Neural crest cell (in vitro differentiated cells): ENCODE data around the gene MYBL2. TPM values are rescaled to one million over a fixed set of nuclear protein-coding genes. Genes with fewer than 3 reads are reported as not detected.

ENCODE experiments used
- DNase-seq: peaks from one replicate; pipeline ENCODE4 v3.0.0; 2021; ENCODE audit warnings: low read depth, mixed read lengths, low spot score
- H3K27ac Mint-ChIP-seq: one replicate; pipeline ENCODE4 v1.8.0; 2021; ENCODE audit warnings: mild to moderate bottlenecking, mixed read lengths; ENCODE audit not compliant: unreplicated experiment
- H3K27me3 Mint-ChIP-seq: 2 replicates; pipeline ENCODE4 v1.8.0; 2021; ENCODE audit warnings: low read depth, mild to moderate bottlenecking, mixed read lengths
- H3K36me3 Mint-ChIP-seq: 2 replicates; pipeline ENCODE4 v1.8.0; 2021; ENCODE audit warnings: low read depth, mild to moderate bottlenecking, mixed read lengths
- H3K4me1 Mint-ChIP-seq: 2 replicates; pipeline ENCODE4 v1.8.0; 2021; ENCODE audit warnings: mixed read lengths
- H3K4me3 Mint-ChIP-seq: one replicate; pipeline ENCODE4 v1.8.0; 2021; ENCODE audit warnings: mild to moderate bottlenecking, mixed read lengths
- H3K9me3 Mint-ChIP-seq: 2 replicates; pipeline ENCODE4 v1.8.0; 2021; ENCODE audit warnings: mixed read lengths
- total RNA-seq: library from RNA; stranded (reverse); gene quantifications from 2 replicates; pipeline ENCODE4 v1.2.1, GENCODE V29; 2021
- TF ChIP-seq, protein P1 (sequence below): fragments of 200-600 bp; sonication (generic); conservative IDR thresholded peaks from 2 replicates; pipeline ENCODE4 v1.5.0; 2021; ENCODE audit warnings: antibody characterized with exemption, mild to moderate bottlenecking

Gene MYBL2
- total RNA-seq, 1 donor from 2014 or later, result 124 TPM

DNA sequence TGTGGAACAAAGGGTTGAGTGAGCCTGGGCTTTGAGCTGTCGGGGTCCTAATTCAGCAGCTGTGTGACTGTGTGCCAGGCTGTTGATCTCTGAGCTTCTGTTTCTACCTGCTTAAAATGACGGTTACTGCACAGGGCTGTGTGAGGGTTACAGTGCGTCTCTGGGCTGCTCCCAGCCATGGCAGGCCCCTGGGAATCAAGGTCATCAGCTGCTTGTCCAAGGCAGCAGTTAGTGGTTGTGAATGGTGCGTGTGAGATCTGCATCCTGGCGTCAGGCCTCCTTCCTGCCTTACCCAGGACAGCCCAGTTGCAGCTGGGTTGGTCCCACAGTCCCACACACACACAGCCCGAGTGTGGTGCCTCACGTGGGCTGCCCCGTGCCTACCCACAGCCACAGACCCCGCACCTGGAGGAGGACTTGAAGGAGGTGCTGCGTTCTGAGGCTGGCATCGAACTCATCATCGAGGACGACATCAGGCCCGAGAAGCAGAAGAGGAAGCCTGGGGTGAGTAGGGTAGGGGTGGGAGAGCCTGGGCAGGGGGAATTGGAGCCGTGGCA, 44.3 kb downstream of the MYBL2 start:
- Mint-ChIP-seq H3K4me3 (no peak overlapping the region), H3K9me3 (no peaks in the 10 kb centered on the region), H3K27ac (no peak overlapping the region), H3K4me1 (no peaks in the 10 kb centered on the region), H3K36me3 (peaks cover 4% of the 10 kb centered on the region), H3K27me3 (no peaks in the 10 kb centered on the region)
- TF ChIP-seq, protein P1, sequence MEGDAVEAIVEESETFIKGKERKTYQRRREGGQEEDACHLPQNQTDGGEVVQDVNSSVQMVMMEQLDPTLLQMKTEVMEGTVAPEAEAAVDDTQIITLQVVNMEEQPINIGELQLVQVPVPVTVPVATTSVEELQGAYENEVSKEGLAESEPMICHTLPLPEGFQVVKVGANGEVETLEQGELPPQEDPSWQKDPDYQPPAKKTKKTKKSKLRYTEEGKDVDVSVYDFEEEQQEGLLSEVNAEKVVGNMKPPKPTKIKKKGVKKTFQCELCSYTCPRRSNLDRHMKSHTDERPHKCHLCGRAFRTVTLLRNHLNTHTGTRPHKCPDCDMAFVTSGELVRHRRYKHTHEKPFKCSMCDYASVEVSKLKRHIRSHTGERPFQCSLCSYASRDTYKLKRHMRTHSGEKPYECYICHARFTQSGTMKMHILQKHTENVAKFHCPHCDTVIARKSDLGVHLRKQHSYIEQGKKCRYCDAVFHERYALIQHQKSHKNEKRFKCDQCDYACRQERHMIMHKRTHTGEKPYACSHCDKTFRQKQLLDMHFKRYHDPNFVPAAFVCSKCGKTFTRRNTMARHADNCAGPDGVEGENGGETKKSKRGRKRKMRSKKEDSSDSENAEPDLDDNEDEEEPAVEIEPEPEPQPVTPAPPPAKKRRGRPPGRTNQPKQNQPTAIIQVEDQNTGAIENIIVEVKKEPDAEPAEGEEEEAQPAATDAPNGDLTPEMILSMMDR, result no peak
- no peak for DNase-seq

GRCh38 chr20:43715044-43715443, 48.1 kb downstream of the MYBL2 start:
- Mint-ChIP-seq H3K4me3 (no peak overlapping the region), H3K9me3 (no peaks in the 10 kb centered on the region), H3K36me3 (peaks cover 8% of the 10 kb centered on the region), H3K4me1 (no peaks in the 10 kb centered on the region), H3K27ac (no peak overlapping the region), H3K27me3 (no peaks in the 10 kb centered on the region)
- TF ChIP-seq, protein P1, result no peak
- no peak for DNase-seq

DNA sequence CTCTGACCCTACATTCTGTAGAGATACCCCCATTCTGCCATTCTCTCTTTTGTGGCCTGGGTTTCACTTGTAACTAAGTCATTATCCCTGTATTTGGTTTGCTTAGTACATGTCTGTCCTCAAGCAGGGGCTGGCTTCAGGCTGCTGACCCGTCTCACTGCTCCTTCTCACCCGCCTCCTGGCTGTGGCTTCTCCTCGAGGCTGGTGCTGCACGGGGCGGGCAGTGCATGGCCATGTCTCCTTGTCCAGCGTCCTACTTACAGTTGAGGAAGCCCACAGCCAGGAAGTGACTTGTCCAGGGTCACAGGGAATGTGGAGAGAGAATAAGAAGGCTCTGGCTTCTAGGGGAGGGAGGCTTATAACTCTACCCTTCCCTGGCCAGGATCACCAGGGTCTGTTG, 48.6 kb downstream of the MYBL2 start:
- TF ChIP-seq, protein P1, result no peak

GRCh38 chr20:43716123-43716522, 49.2 kb downstream of the MYBL2 start:
- Mint-ChIP-seq H3K4me1 (no peaks in the 10 kb centered on the region), H3K4me3 (no peak overlapping the region), H3K27me3 (no peaks in the 10 kb centered on the region), H3K9me3 (no peaks in the 10 kb centered on the region), H3K27ac (no peak overlapping the region), H3K36me3 (peaks cover 8% of the 10 kb centered on the region)
- DNase-seq, result no peak
- TF ChIP-seq, protein P1, result no peak

More for the DNA sequence above, 48.6 kb downstream of the MYBL2 start:
- H3K27me3 Mint-ChIP-seq, result no peaks in the 10 kb centered on the region
- H3K36me3 Mint-ChIP-seq, result peaks cover 8% of the 10 kb centered on the region
- DNase-seq, result no peak
- no peak overlapping the region for H3K27ac Mint-ChIP-seq
- H3K4me1 Mint-ChIP-seq, result no peaks in the 10 kb centered on the region
- H3K4me3 Mint-ChIP-seq, result no peak overlapping the region
- no peaks in the 10 kb centered on the region for H3K9me3 Mint-ChIP-seq

DNA sequence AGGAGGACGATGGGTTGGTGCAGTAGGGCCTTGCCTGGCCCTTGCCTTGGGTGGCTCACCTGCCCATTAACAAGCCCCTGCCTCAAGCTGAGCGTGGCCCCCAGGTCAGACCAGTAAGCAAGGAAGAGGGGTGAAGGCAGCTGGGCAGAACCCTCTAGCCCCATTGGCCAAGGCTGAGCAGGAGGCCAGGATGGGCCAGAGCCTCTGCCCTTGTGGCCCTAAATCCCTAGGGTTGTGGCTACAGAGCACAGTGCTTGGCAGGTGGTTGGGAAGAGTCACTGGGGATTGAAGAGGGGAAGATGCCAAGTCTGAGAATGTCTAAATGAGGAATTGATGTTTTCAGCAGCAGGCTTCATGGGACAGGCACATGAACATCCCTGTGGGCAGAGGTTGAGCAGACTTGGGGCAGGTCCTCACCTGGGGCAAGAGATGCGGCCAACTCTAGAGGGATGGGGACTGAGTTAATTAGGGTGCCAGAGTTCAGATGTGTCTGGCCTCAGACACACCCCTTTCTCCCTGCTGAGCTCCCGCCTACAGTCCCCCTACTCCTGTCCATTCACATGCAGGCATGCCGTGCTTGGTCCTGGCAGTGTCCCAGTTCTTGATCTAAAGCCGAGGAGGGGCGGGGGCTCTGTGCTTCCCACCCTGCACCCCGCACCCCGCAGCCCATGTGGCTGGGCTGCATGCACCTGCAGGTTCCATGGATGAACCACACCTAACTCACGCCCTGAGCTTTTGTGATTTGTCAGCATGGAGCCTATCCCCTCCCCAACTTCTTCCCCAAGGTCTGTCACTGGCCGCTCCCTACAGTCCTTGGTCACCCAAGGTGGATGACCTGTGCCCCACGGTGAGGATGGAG, 50.1 kb downstream of the MYBL2 start:
- Mint-ChIP-seq H3K9me3 (no peaks in the 10 kb centered on the region), H3K36me3 (peaks cover 8% of the 10 kb centered on the region), H3K4me3 (no peak overlapping the region), H3K27me3 (no peaks in the 10 kb centered on the region), H3K4me1 (no peaks in the 10 kb centered on the region), H3K27ac (peak overlapping the region; percentile 35)
- TF ChIP-seq, protein P1, result no peak
- no peak for DNase-seq
